K562 (cell line): Measurements from ENCODE around the gene TRIM44. TPM values are rescaled to one million over a fixed set of nuclear protein-coding genes. Genes with fewer than 3 reads are reported as not detected.
"Not testable (repeated sequence)": the region's sequence is repeated elsewhere in the genome, so short reads cannot be mapped to it uniquely, and the experiment has no call there.

Experiments used
- ATAC-seq: fragments of 200-7000 bp; cut with Tn5 transposase; 3 replicates; pipeline ENCODE4 v1.9.1; 2020; ENCODE audit warnings: moderate library complexity
- BruUV-seq: library from RNA; stranded (reverse); fragments of 400-500 nt; replicated peaks from 2 replicates; lab custom pipeline; 2021; lab: Mats Ljungman, UMichigan
- CTCF ChIA-PET: fragments of 300-600 bp; formaldehyde crosslinking; extraction: SDS; loops from one replicate; lab custom pipeline; 2021; ENCODE audit warnings: low intra/inter-chr PET ratio; lab: Yijun Ruan, JAX
- POLR2A ChIA-PET: fragments of 300-600, 350-650 bp; sonication (Branson Sonifier 250); formaldehyde crosslinking; extraction: SDS; loops from one replicate; lab custom pipeline; 2021; ENCODE audit warnings: antibody characterized with exemption, inconsistent platforms; lab: Yijun Ruan, JAX
- DNase-seq, 4 experiments: peaks; one replicate each; pipeline versions ENCODE4 v3.0.0 to v3.0.0-alpha.2; 2011 to 2018; ENCODE audit warnings: low spot score in 3 of 4, mixed read lengths in 3 of 4; ENCODE audit errors: extremely low read depth in 1 of 4
- FAIRE-seq: peaks from 2 replicates; lab custom pipeline; 2011; peaks lifted over from hg19 to GRCh38; lab: Jason Lieb, UNC
- H2AFZ ChIP-seq: 2 replicates; pipeline ENCODE4 v1.6.0; 2011; ENCODE audit warnings: low read depth, low read length, control low read depth, inconsistent platforms
- H3K27ac ChIP-seq: fragments of 200-600 bp; 3 replicates; pipeline ENCODE4 v1.8.0; 2011; ENCODE audit warnings: low read depth, mild to moderate bottlenecking, control low read depth, inconsistent platforms, low read length, moderate library complexity, mixed read lengths; ENCODE audit errors: extremely low read depth
- H3K27me3 ChIP-seq, 2 experiments: fragments of 300-600 bp in 1 of 2; 2 replicates in 1 of 2; 3 replicates in 1 of 2; pipeline versions ENCODE4 v1.6.0 to v1.8.0; 2011; ENCODE audit warnings: inconsistent platforms in 2 of 2, low read length in 2 of 2, mild to moderate bottlenecking in 1 of 2, mixed read lengths in 1 of 2, moderate library complexity in 1 of 2; ENCODE audit not compliant: control insufficient read depth in 2 of 2, insufficient read depth in 2 of 2
- H3K36me3 ChIP-seq: fragments of 300-600 bp; 3 replicates; pipeline ENCODE4 v1.8.0; 2011; ENCODE audit warnings: mild to moderate bottlenecking, low read length, inconsistent platforms; ENCODE audit not compliant: control insufficient read depth, insufficient read depth
- H3K4me1 ChIP-seq, 2 experiments: fragments of 200-600 bp in 1 of 2; replicated peaks in 1 of 2; 2 replicates in 1 of 2; 3 replicates in 1 of 2; pipeline versions ENCODE4 v1.5.1 to v1.8.0; 2011; ENCODE audit warnings: inconsistent platforms in 2 of 2, low read length in 2 of 2, mild to moderate bottlenecking in 1 of 2, mixed read lengths in 1 of 2, moderate library complexity in 1 of 2; ENCODE audit not compliant: control insufficient read depth in 2 of 2, insufficient read depth in 2 of 2
- H3K4me2 ChIP-seq: 2 replicates; pipeline ENCODE4 v1.6.1; 2011; ENCODE audit warnings: low read length, control low read depth, inconsistent platforms, mixed read lengths; ENCODE audit not compliant: insufficient read depth
- H3K4me3 ChIP-seq: fragments of 200-600 bp; sonication (generic), shearing (Covaris generic); 2 replicates; pipeline ENCODE4 v1.5.1; 2016; ENCODE audit warnings: control low read depth, inconsistent platforms
- H3K79me2 ChIP-seq: fragments of 200-600 bp; 3 replicates; pipeline ENCODE4 v1.8.0; 2011; ENCODE audit warnings: low read length, inconsistent platforms; ENCODE audit not compliant: control insufficient read depth, insufficient read depth
- H3K9ac ChIP-seq, 2 experiments: 2 replicates each; pipeline versions ENCODE4 v1.6.0 to v1.6.1; 2011; ENCODE audit warnings: low read depth in 2 of 2, low read length in 2 of 2, control low read depth in 1 of 2, inconsistent platforms in 1 of 2, mild to moderate bottlenecking in 1 of 2, mixed read lengths in 1 of 2; ENCODE audit not compliant: insufficient read depth in 1 of 2
- H3K9me1 ChIP-seq: one replicate; pipeline ENCODE4 v1.6.0; 2011; ENCODE audit warnings: inconsistent platforms, mild to moderate bottlenecking, low read length, moderate library complexity; ENCODE audit not compliant: control insufficient read depth, insufficient read depth
- H3K9me3 ChIP-seq: replicated peaks from 2 replicates; pipeline ENCODE4 v1.5.1; 2011; ENCODE audit warnings: low read depth, low read length, inconsistent platforms; ENCODE audit not compliant: control insufficient read depth, insufficient read depth
- H4K20me1 ChIP-seq: replicated peaks from 2 replicates; pipeline ENCODE4 v1.6.1; 2011; ENCODE audit warnings: low read length, inconsistent platforms, mixed read lengths; ENCODE audit not compliant: control insufficient read depth, insufficient read depth
- RAD21 ChIP-seq, 2 experiments: fragments of 250-450 bp in 1 of 2; fragments of 450-650 bp in 1 of 2; sonication (Bioruptor Pico) in 1 of 2; formaldehyde crosslinking in 1 of 2; IDR thresholded peaks in 1 of 2; conservative IDR thresholded peaks in 1 of 2; 2 replicates each; pipeline versions ENCODE4 v1.4.0 to v1.8.0; 2020 to 2022; ENCODE audit warnings: mild to moderate bottlenecking in 2 of 2, moderate library complexity in 1 of 2
- WGBS: fragments of 100-300 bp; shearing (Covaris generic); methylation state at CpG from one replicate; pipeline ENCODE4 v1.1.6; 2016; ENCODE audit warnings: low coverage, mixed read lengths; ENCODE audit not compliant: insufficient coverage; ENCODE audit errors: missing lambda C conversion rate; 5-methylcytosine and 5-hydroxymethylcytosine counted together
- in situ Hi-C: fragments of 300-500 bp; cut with MboI; formaldehyde crosslinking; loops from 4 replicates; pipeline ENCODE4 v1.15.0; 2018; ENCODE audit warnings: inconsistent platforms, mixed read lengths
- intact Hi-C: fragments of 100-400 bp; cut with micrococcal nuclease; formaldehyde crosslinking; loops from 2 replicates; pipeline ENCODE4 v1.14.2; 2022
- polyA plus RNA-seq, 8 experiments: library from polyadenylated mRNA; depleted of rRNA in 4 of 8; stranded (reverse) in 5 of 8; unstranded in 3 of 8; fragments of >200 nt; fragmentation: Nextera tagmentation in 2 of 8; fragmentation: Illumina TruSeq in 1 of 8; extraction: Ambion mirVana in 2 of 8; extraction: Trizol in 1 of 8; gene quantifications; 2 replicates each; pipeline versions ENCODE4 v1.2.1 to v1.2.3, GENCODE V29; 2011 to 2014; ENCODE audit warnings: inconsistent platforms in 1 of 8, missing spikeins in 1 of 8
- total RNA-seq, 7 experiments: library from RNA; depleted of rRNA in 6 of 7; stranded (reverse); fragments of >200 nt in 6 of 7; fragmentation: Illumina TruSeq in 2 of 7; extraction: Trizol in 2 of 7; gene quantifications; 2 replicates each; pipeline versions ENCODE4 v1.2.1 to v1.2.3, GENCODE V29; 2011 to 2021; ENCODE audit warnings: low replicate concordance in 1 of 7
- TF ChIP-seq, protein P1 (sequence below), 3 experiments: IDR thresholded peaks in 2 of 3; conservative IDR thresholded peaks in 1 of 3; 2 replicates each; pipeline ENCODE4 v1.5.1; 2011 to 2012; ENCODE audit warnings: low read length in 3 of 3, mild to moderate bottlenecking in 3 of 3, control low read depth in 2 of 3, improper control_type of control experiment in 1 of 3, inconsistent platforms in 1 of 3, low read depth in 1 of 3, mixed read lengths in 1 of 3, moderate library complexity in 1 of 3; ENCODE audit not compliant: insufficient read depth in 2 of 3

Gene TRIM44
- total and polyA plus RNA-seq, 9 of the 15 experiments (the other 6 are each of a cell fraction or from before 2014, with no cell fraction given): 8.3 to 105 (median 37.2) TPM

DNA sequence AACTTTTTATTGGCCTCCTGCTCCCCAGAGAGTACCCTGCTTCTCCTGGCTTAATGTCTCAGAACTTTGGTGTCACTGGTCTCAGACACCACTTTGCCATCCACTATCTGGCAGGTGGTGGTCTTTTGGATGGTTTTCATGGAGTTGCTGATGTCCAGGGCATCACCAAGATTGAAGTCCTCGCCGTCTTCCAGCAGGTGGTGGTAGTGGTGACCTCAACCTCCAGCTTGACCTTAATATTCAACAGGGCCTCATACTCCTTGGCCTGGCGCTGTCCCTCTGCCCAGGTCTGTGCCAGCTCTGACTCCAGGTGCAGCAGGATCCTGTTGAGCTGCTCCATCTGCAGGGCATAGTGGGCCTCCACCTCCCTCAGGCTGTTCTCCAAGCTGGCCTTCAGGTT lies 197.6 kb downstream of the TRIM44 start:
- POLR2A ChIA-PET: interaction anchor here (0.6 kb wide), 1 partner anchor 900 kb away, joined by 3 read pairs; no protein-coding TSS in a partner anchor
- H3K4me1 ChIP-seq, BruUV-seq: not testable (repeated sequence)

More for the DNA sequence above, 197.6 kb downstream of the TRIM44 start:
- H3K27ac ChIP-seq, H4K20me1 ChIP-seq, H3K4me3 ChIP-seq, H3K4me2 ChIP-seq, H3K9me1 ChIP-seq, H3K9ac ChIP-seq, ATAC-seq, CTCF ChIA-PET, FAIRE-seq, H3K27me3 ChIP-seq, H3K9me3 ChIP-seq, in situ Hi-C loops, H2AFZ ChIP-seq, H3K36me3 ChIP-seq, H3K79me2 ChIP-seq, intact Hi-C loops: not testable (repeated sequence)
- 0% methylated on average over 3 of the region's 3 CpGs for WGBS
- DNase-seq: peak in 1 of 4 experiments; percentile 23
- TF ChIP-seq RAD21 (CRISPR knock-in tag; conservative IDR thresholded peaks at IDR 0.05 in 1 of 2, IDR thresholded peaks at IDR 0.05 in 1 of 2): peak in 1 of 2 experiments; percentile 54; a peak in 2 of 4 replicates
- TF ChIP-seq, protein P1, sequence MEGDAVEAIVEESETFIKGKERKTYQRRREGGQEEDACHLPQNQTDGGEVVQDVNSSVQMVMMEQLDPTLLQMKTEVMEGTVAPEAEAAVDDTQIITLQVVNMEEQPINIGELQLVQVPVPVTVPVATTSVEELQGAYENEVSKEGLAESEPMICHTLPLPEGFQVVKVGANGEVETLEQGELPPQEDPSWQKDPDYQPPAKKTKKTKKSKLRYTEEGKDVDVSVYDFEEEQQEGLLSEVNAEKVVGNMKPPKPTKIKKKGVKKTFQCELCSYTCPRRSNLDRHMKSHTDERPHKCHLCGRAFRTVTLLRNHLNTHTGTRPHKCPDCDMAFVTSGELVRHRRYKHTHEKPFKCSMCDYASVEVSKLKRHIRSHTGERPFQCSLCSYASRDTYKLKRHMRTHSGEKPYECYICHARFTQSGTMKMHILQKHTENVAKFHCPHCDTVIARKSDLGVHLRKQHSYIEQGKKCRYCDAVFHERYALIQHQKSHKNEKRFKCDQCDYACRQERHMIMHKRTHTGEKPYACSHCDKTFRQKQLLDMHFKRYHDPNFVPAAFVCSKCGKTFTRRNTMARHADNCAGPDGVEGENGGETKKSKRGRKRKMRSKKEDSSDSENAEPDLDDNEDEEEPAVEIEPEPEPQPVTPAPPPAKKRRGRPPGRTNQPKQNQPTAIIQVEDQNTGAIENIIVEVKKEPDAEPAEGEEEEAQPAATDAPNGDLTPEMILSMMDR (IDR thresholded peaks at IDR 0.05 in 2 of 3, conservative IDR thresholded peaks at IDR 0.05 in 1 of 3; ENCODE audit: insufficient read depth in 2 of 3, low read depth in 1 of 3, low read length in 3 of 3): peak in 2 of 3 experiments; percentile 29 to 31; a peak in 2 of 6 replicates
